22Rv1 (cell line): ENCODE measurements around the gene CSRP3.
"Not testable (repeated sequence)": the region's sequence is repeated elsewhere in the genome, so short reads cannot be mapped to it uniquely, and the experiment has no call there.

ENCODE experiments used
- H3K27ac ChIP-seq: fragments of 450-650 bp; 2 replicates; pipeline ENCODE4 v1.5.1; 2017
- ZFX ChIP-seq: fragments of 450-650 bp; IDR thresholded peaks from 2 replicates; pipeline ENCODE4 v1.6.1; 2017; ENCODE audit warnings: antibody characterized with exemption, borderline replicate concordance
- TF ChIP-seq, protein P1 (sequence below): fragments of 450-650 bp; IDR thresholded peaks from 2 replicates; pipeline ENCODE4 v1.5.1; 2017; ENCODE audit warnings: mild to moderate bottlenecking

Gene CSRP3

GRCh38 chr11:19164230-19164855 lies 37.4 kb downstream of the CSRP3 start:
- no peak overlapping the region for H3K27ac ChIP-seq
- no peak for TF ChIP-seq ZFX
- TF ChIP-seq, protein P1, sequence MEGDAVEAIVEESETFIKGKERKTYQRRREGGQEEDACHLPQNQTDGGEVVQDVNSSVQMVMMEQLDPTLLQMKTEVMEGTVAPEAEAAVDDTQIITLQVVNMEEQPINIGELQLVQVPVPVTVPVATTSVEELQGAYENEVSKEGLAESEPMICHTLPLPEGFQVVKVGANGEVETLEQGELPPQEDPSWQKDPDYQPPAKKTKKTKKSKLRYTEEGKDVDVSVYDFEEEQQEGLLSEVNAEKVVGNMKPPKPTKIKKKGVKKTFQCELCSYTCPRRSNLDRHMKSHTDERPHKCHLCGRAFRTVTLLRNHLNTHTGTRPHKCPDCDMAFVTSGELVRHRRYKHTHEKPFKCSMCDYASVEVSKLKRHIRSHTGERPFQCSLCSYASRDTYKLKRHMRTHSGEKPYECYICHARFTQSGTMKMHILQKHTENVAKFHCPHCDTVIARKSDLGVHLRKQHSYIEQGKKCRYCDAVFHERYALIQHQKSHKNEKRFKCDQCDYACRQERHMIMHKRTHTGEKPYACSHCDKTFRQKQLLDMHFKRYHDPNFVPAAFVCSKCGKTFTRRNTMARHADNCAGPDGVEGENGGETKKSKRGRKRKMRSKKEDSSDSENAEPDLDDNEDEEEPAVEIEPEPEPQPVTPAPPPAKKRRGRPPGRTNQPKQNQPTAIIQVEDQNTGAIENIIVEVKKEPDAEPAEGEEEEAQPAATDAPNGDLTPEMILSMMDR, result no peak

- no peak for TF ChIP-seq ZFX
- TF ChIP-seq, protein P1, result no peak
- H3K27ac ChIP-seq, result no peak overlapping the region
These were observed 38.2 kb downstream of the CSRP3 start for GRCh38 chr11:19163617-19164016.

- no peak for TF ChIP-seq ZFX
- TF ChIP-seq, protein P1, result no peak
These were observed 38.8 kb downstream of the CSRP3 start for GRCh38 chr11:19162951-19163505.

GRCh38 chr11:19161651-19162050 lies 40.1 kb downstream of the CSRP3 start:
- H3K27ac ChIP-seq, result no peak overlapping the region
- TF ChIP-seq, protein P1, result no peak
- no peak for TF ChIP-seq ZFX

More at GRCh38 chr11:19162951-19163505, 38.8 kb downstream of the CSRP3 start:
- H3K27ac ChIP-seq, result no peak overlapping the region

- TF ChIP-seq, protein P1, result no peak
- TF ChIP-seq ZFX, result no peak
- H3K27ac ChIP-seq, result no peak overlapping the region
These were observed 40.9 kb downstream of the CSRP3 start for GRCh38 chr11:19160847-19161246.

- no peak overlapping the region for H3K27ac ChIP-seq
- no peak for TF ChIP-seq ZFX
- TF ChIP-seq, protein P1, result no peak
These were observed 44.9 kb downstream of the CSRP3 start for GRCh38 chr11:19156892-19157291.

GRCh38 chr11:19145319-19145718 lies 56.5 kb downstream of the CSRP3 start:
- H3K27ac ChIP-seq, result peak overlapping the region; percentile 77
- no peak for TF ChIP-seq ZFX
- TF ChIP-seq, protein P1, result no peak

- not testable (repeated sequence) for H3K27ac ChIP-seq
These were observed 64.9 kb downstream of the CSRP3 start for GRCh38 chr11:19136884-19137283.
